ENCODE results near the gene CIBAR2.

- TF ChIP-seq POLR2A (IDR thresholded peaks at IDR 0.05; ENCODE audit: low read length) (no peak), GATA1 (IDR thresholded peaks at IDR 0.05; ENCODE audit: low read depth, low read length) (no peak)
These were observed 49.4 kb downstream of the CIBAR2 start for GRCh38 chr16:85062845-85063244.

Data from erythroblast (primary cell).